Hindlimb muscle (tissue), 1 donor: ENCODE data around the gene C2CD4B. TPM values are rescaled to one million over a fixed set of nuclear protein-coding genes. Genes with fewer than 3 reads are reported as not detected.

Source experiments
- DNase-seq: peaks from one replicate; pipeline ENCODE4 v3.0.0-alpha.2; 2013
- polyA plus RNA-seq: library from polyadenylated mRNA; unstranded; fragments of 120-200 nt; gene quantifications from one replicate; pipeline ENCODE4 v1.2.1, GENCODE V29; 2013; ENCODE audit not compliant: insufficient read length

C2CD4B gene
- polyA plus RNA-seq, 1 donor = 3.4 TPM

DNA sequence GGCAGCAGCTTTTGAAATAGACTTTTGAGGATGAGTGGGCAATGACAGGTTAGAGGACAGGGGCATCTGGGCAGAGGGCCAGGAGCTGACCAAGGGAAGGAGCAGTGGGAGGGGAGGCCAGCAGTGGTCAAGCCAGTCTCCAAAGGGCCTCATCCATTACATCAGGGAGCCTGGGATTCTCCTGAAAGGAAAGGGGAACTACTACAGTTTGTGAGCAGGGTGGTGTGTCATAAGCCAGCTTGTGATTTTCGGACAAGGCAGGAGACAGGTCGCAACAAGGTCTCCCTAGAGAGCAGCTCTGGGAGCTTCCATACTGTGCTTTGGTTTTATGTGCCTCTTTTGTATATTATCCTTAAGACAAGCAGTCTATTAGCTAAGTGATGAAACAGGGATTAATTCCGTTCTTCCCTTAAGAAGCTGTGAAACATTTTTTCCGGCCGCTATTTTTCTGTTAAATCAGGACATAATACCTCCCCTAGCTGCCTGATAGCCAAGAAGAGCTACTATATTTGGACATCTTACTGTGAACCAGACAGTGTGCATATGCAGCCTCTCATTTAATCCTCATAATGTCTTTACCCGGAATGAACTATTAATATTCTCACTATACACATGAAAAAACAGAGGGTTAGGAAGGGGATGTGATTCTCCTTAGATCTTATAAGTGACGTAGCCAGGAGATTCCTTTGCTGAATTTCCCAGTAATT is 46.4 kb downstream of the C2CD4B start:
- no peak for DNase-seq

DNA sequence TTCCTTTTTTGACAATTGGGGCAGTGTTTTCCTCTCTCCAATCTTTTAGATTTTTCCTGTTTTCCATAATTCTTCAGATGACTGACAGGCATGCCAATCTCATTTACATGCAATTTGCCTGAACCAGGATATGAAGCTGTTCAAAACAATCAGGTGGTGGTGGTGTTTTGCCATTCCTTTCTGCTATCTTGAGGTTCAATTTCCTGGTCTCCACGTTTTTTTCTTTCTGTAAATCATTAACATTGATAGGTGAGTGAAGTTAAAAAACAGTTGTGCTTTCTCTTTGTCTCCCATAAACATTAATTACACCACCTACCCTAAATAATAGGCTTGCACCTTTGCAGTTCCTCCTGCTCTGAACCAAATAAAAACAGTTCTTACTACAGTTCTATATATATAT is 49.2 kb downstream of the C2CD4B start:
- DNase-seq = no peak

Other genes starting within 250 kb of the C2CD4B start
- gene VPS13C, start 104.8 kb downstream of the C2CD4B start, polyA plus RNA-seq = 28.7 TPM
- gene C2CD4A, start 98.3 kb downstream of the C2CD4B start, polyA plus RNA-seq = not detected
- 113 TPM for gene TLN2, start 225.3 kb upstream of the C2CD4B start, polyA plus RNA-seq